Panc1 (cell line): ENCODE measurements around the gene LINGO4.

ENCODE experiments used
- POLR2AphosphoS5 ChIP-seq: IDR thresholded peaks from 2 replicates; pipeline ENCODE4 v1.6.1; 2012; ENCODE audit warnings: mild to moderate bottlenecking, low read depth, low read length, moderate library complexity
- SIN3A ChIP-seq: IDR thresholded peaks from 2 replicates; pipeline ENCODE4 v1.6.1; 2012; ENCODE audit warnings: low read depth, mild to moderate bottlenecking, low read length, moderate library complexity, borderline replicate concordance; ENCODE audit not compliant: insufficient read depth
- TCF7L2 ChIP-seq: IDR thresholded peaks from 2 replicates; pipeline ENCODE4 v1.6.1; 2011; ENCODE audit warnings: mild to moderate bottlenecking, low read depth, low read length, inconsistent platforms
- TF ChIP-seq, protein P1 (sequence below), 2 experiments: IDR thresholded peaks; 2 replicates each; pipeline ENCODE4 v1.6.1; 2011 to 2012; ENCODE audit warnings: low read depth in 2 of 2, control low read depth in 1 of 2, low read length in 1 of 2, mild to moderate bottlenecking in 1 of 2, moderate library complexity in 1 of 2; ENCODE audit not compliant: insufficient read depth in 1 of 2
- TF ChIP-seq, protein P2 (sequence below): fragments of 450-650 bp; IDR thresholded peaks from 2 replicates; pipeline ENCODE4 v1.5.1; 2017; ENCODE audit warnings: mild to moderate bottlenecking

DNA sequence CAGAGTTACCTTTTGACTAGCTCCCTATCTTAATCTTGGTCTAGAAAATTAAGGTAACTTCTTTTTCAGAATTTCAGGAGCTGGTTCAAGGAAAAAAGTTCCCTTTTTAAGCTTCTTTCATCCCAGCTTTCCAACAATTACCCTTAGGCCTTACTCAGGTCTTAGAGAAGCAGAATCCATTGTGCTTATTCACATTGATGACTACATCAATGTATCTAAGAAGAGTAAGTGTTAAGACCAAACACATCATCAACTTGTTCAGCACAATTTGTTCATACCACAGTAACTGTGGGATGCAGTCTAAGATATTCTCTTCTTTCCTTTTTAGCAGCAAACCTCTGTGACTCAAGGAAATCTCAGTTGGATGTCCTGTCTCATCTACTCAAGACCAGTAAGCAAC is 46.0 kb downstream of the LINGO4 start:
- TF ChIP-seq, protein P1, sequence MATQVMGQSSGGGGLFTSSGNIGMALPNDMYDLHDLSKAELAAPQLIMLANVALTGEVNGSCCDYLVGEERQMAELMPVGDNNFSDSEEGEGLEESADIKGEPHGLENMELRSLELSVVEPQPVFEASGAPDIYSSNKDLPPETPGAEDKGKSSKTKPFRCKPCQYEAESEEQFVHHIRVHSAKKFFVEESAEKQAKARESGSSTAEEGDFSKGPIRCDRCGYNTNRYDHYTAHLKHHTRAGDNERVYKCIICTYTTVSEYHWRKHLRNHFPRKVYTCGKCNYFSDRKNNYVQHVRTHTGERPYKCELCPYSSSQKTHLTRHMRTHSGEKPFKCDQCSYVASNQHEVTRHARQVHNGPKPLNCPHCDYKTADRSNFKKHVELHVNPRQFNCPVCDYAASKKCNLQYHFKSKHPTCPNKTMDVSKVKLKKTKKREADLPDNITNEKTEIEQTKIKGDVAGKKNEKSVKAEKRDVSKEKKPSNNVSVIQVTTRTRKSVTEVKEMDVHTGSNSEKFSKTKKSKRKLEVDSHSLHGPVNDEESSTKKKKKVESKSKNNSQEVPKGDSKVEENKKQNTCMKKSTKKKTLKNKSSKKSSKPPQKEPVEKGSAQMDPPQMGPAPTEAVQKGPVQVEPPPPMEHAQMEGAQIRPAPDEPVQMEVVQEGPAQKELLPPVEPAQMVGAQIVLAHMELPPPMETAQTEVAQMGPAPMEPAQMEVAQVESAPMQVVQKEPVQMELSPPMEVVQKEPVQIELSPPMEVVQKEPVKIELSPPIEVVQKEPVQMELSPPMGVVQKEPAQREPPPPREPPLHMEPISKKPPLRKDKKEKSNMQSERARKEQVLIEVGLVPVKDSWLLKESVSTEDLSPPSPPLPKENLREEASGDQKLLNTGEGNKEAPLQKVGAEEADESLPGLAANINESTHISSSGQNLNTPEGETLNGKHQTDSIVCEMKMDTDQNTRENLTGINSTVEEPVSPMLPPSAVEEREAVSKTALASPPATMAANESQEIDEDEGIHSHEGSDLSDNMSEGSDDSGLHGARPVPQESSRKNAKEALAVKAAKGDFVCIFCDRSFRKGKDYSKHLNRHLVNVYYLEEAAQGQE (IDR thresholded peaks at IDR 0.05; ENCODE audit: insufficient read depth in 1 of 2, low read depth in 2 of 2, low read length in 1 of 2), result no peak
- TF ChIP-seq, protein P2, sequence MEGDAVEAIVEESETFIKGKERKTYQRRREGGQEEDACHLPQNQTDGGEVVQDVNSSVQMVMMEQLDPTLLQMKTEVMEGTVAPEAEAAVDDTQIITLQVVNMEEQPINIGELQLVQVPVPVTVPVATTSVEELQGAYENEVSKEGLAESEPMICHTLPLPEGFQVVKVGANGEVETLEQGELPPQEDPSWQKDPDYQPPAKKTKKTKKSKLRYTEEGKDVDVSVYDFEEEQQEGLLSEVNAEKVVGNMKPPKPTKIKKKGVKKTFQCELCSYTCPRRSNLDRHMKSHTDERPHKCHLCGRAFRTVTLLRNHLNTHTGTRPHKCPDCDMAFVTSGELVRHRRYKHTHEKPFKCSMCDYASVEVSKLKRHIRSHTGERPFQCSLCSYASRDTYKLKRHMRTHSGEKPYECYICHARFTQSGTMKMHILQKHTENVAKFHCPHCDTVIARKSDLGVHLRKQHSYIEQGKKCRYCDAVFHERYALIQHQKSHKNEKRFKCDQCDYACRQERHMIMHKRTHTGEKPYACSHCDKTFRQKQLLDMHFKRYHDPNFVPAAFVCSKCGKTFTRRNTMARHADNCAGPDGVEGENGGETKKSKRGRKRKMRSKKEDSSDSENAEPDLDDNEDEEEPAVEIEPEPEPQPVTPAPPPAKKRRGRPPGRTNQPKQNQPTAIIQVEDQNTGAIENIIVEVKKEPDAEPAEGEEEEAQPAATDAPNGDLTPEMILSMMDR, result no peak
- TF ChIP-seq SIN3A (no peak), POLR2AphosphoS5 (no peak), TCF7L2 (no peak)
